HepG2 (cell line): ENCODE measurements around the gene ENDOU.

Experiments used
- CTCF ChIP-seq: sonication (generic); formaldehyde crosslinking; IDR thresholded peaks from 2 replicates; pipeline ENCODE4 v1.5.0; 2020; ENCODE audit warnings: mild to moderate bottlenecking, missing genetic modification reagents, moderate library complexity
- GABPA ChIP-seq, 2 experiments: IDR thresholded peaks; 2 replicates each; pipeline ENCODE4 v1.6.1; 2011 to 2016; ENCODE audit warnings: low read depth in 2 of 2, low read length in 1 of 2, missing biosample characterization in 1 of 2, missing genetic modification characterization in 1 of 2
- MATR3 ChIP-seq: sonication (generic); formaldehyde crosslinking; IDR thresholded peaks from 2 replicates; pipeline ENCODE4 v1.4.0; 2020; ENCODE audit warnings: missing genetic modification reagents
- PHF21A ChIP-seq: sonication (generic); formaldehyde crosslinking; IDR thresholded peaks from 2 replicates; pipeline ENCODE4 v1.5.0; 2020; ENCODE audit warnings: mild to moderate bottlenecking, missing genetic modification reagents
- POLR2A ChIP-seq, 2 experiments: IDR thresholded peaks; 2 replicates each; pipeline ENCODE4 v1.6.1; 2011; ENCODE audit warnings: low read depth in 2 of 2, low read length in 2 of 2, mild to moderate bottlenecking in 1 of 2, moderate library complexity in 1 of 2; ENCODE audit not compliant: insufficient read depth in 1 of 2
- POLR2AphosphoS2 ChIP-seq: IDR thresholded peaks from 2 replicates; pipeline ENCODE4 v1.6.1; 2011; ENCODE audit warnings: low read depth, low read length, improper control_type of control experiment
- SRF ChIP-seq: IDR thresholded peaks from 2 replicates; pipeline ENCODE4 v1.6.1; 2011; ENCODE audit warnings: mild to moderate bottlenecking, low read depth, low read length, moderate library complexity
- STAT6 ChIP-seq: sonication (generic); formaldehyde crosslinking; IDR thresholded peaks from 2 replicates; pipeline ENCODE4 v1.4.0; 2020; ENCODE audit warnings: missing genetic modification reagents, mild to moderate bottlenecking, borderline replicate concordance
- TARDBP ChIP-seq: sonication (generic); formaldehyde crosslinking; IDR thresholded peaks from 2 replicates; pipeline ENCODE4 v1.8.0; 2022; ENCODE audit warnings: mild to moderate bottlenecking, missing genetic modification reagents
- TEAD3 ChIP-seq: optimal IDR thresholded peaks from 2 replicates; pipeline ENCODE3; 2016; ENCODE audit warnings: borderline replicate concordance
- ZBTB10 ChIP-seq: sonication (generic); formaldehyde crosslinking; IDR thresholded peaks from 2 replicates; pipeline ENCODE4 v1.4.0; 2020; ENCODE audit warnings: missing genetic modification reagents, borderline replicate concordance
- ZBTB40 ChIP-seq, 2 experiments: fragments of 450-650 bp in 1 of 2; sonication (generic) in 1 of 2; formaldehyde crosslinking in 1 of 2; IDR thresholded peaks; 2 replicates each; pipeline versions ENCODE4 v1.6.1 to v1.8.0; 2016 to 2022; ENCODE audit warnings: antibody characterized with exemption in 1 of 2, mild to moderate bottlenecking in 1 of 2, missing genetic modification reagents in 1 of 2
- ZNF552 ChIP-seq: sonication (generic); formaldehyde crosslinking; IDR thresholded peaks from 2 replicates; pipeline ENCODE4 v1.9.0; 2022; ENCODE audit warnings: missing genetic modification reagents, mild to moderate bottlenecking, borderline replicate concordance
- ZNF737 ChIP-seq: sonication (generic); formaldehyde crosslinking; IDR thresholded peaks from 2 replicates; pipeline ENCODE4 v1.5.0; 2020; ENCODE audit warnings: missing genetic modification reagents, mild to moderate bottlenecking, borderline replicate concordance

GRCh38 chr12:47679785-47680184 lies 45.5 kb downstream of the ENDOU start:
- TF ChIP-seq STAT6 (CRISPR knock-in tag) (no peak), ZNF552 (CRISPR knock-in tag) (no peak), CTCF (CRISPR knock-in tag) (no peak), TEAD3 (CRISPR knock-in tag) (no peak), ZBTB40 (IDR thresholded peaks at IDR 0.05) (no peak), ZBTB40 (CRISPR knock-in tag; IDR thresholded peaks at IDR 0.05) (no peak), MATR3 (CRISPR knock-in tag) (no peak), ZBTB10 (CRISPR knock-in tag) (no peak), TARDBP (CRISPR knock-in tag) (no peak), POLR2AphosphoS2 (no peak), POLR2A (IDR thresholded peaks at IDR 0.05; ENCODE audit: insufficient read depth in 1 of 2, low read depth in 2 of 2, low read length in 2 of 2) (no peak), ZNF737 (CRISPR knock-in tag) (no peak), PHF21A (no peak), GABPA (IDR thresholded peaks at IDR 0.05; ENCODE audit: low read depth, low read length) (no peak), GABPA (CRISPR knock-in tag; IDR thresholded peaks at IDR 0.05; ENCODE audit: low read depth) (no peak), SRF (no peak)
